Hematopoietic multipotent progenitor cell treated with erythropoietin and hydrocortisone succinate and interleukin-3 and kit ligand, for 17 days (in vitro differentiated cells): ENCODE results near the gene MSANTD7.
"Not testable (repeated sequence)": the region's sequence is repeated elsewhere in the genome, so short reads cannot be mapped to it uniquely, and the experiment has no call there.

ENCODE experiments used
- DNase-seq: peaks from one replicate; pipeline ENCODE4 v3.0.0-alpha.2; 2015; ENCODE audit warnings: low spot score

The MSANTD7 gene

DNA sequence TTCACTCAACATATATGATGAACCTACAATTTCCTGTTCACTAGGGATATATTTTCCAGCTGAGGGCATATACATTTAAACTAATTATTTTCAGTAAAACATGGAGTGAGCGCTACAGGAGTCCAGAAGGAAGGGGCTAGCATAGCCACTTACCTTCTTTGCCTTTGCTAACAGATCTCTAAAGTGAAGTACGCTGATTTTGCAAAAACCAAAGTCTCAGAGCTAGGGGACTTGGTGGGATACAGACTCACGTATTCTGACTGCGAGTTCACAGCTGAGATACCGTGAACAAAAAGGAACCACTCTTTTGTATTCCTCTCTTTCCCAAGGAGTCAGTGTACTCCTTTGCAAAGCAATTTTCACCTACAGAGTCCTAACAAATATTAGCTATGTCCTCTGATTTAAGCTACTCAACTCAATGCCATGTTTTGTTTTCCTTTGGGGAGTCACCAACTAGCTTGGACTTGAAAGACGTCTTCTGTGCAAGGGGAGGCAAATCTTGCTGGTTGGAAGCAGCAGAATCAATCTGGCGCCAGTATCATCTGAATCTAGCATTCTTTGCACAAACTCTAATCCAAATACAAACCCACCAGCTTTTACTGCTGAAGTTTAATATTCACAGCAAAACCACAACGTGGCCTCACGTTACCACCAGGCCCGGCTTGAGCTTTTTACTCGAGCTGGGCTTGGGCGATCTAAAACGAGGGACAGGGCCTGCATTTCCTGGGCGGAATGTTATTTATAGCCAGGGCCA is 926 bp upstream of the MSANTD7 start:
- DNase-seq: no peak

DNA sequence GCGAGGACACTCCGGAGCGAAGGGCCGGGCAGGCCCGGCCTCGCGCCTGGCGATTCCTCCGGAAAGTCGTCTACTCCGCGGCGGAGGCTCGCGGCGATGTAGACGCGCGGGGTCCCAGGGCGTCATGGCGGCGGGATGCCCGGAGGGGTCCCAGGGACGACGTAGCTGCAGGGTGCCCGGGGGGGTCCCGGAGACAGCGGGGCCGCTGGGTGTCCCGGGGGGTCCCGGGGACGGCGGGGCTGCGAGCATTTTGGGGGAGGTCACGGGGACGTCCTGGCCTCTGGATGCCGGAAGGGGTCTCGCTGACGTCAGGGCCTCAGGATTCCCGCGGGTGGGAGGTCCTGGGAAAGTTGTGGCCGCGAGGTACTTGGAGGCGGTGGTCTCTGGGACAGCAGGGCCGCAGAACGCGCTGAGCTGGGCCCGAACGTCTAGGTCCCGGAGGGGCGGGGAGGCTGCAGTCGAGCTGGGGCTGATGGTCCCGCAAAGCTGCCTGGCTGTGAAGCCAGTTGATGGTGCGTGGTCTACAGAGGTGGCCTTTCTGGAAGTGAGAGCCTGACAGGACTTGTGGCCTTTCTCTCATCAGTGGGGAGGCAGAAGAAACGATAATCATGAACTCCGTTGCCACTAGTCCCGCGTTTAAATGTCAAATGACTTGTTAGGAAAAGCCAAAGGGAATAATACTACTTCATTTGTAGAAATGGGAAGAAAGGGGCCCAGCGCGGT is 637 bp downstream of the MSANTD7 start:
- peak; percentile 23 for DNase-seq

DNA sequence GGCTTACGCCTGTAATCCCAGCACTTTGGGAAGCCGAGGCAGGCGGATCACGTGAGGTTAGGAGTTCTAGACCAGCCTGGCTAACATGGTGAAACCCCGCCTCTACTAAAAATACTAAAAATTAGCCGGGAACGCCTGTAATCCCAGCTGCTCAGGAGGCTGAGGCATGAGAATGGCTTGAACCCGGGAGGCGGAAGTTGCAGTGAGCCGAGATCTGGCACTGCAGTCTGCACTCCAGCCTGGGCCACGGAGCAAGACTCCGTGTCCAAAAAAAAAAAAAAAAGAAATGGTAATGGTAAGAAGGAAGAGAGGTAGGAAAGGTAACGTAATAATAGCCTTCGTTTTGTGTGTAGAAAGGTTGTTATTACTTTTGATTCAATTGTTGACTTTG is 1.2 kb downstream of the MSANTD7 start:
- no peak for DNase-seq

DNA sequence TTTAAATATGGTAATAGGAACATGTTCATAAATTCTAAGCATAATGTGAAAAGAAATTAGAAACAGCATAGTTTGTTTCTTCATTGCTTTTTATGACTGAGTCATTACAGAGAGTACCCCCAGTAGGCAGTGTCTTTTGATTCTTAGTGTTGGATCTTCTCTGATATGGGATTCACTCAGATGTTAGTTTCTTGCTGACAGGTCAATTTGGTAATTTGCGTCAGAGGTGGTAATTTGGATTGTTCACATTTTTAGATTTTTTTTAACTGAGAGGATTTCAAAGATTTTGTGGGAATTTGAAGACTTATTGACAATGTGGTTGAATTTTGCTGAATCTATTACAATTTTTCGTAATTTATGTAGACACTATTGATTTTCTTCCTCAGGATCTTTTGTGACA is 2.1 kb downstream of the MSANTD7 start:
- no peak for DNase-seq

DNA sequence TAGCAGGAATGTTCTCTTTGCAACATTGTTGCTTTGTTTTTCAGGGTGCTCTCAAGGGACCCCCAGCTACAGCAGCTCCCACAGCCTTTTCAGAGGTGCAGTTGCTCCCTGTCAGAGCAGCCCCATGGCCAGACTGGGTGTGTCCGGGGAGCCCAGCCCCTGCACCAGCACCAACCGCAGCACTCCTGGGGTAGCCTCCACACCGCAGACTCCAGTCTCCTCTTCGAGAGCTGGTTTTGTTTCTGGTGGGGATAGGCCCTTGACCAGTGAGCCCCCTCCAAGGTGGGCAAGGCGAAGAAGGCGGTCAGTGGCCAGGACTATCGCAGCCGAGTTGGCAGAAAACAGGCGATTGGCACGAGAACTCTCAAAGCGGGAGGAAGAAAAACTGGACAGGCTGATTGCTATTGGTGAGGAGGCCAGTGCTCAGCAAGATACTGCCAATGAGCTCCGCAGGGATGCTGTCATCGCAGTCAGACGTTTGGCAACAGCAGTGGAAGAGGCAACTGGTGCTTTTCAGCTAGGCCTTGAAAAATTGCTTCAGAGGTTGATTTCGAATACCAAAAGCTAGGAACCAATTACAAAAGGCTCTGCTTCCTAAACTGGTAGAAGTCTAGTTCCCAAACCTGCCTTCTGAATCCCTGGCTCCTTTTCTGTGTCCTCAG is 5.4 kb downstream of the MSANTD7 start:
- no peak for DNase-seq

DNA sequence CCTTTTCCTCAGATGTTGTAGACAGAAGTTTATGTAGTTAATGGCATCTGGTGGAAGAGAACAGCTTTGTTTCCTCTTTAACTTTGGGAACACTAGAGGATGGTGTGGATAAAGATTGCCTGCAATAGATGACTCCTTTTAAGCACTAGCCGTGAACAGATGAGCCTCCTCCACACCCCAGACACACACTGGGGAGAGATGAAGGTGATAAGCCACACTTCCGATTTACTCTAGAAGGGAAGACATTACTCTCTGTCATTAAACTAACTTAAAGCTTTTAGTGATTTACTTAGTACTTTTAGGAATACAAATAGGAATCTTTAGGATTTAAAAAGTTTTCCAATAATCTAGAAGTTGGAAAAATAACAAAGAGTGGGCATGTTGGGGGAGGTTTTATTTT is 6.8 kb downstream of the MSANTD7 start:
- no peak for DNase-seq

DNA sequence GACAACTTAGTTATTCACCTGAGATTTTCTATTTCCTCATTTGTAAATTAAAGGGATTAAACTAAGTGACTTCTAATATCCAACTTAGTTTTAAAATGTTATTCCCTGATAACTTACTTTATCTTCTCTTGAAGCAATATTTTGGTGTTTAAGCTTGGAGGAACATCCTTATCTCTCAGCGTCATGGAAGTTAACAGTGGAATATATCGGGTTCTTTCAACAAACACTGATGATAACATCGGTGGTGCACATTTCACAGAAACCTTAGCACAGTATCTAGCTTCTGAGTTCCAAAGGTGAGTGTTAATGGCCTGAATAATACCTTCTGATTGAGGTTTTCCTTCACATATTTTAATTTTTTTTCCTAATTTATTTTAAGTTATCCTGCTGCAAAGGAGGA is 14.1 kb downstream of the MSANTD7 start:
- no peak for DNase-seq

DNA sequence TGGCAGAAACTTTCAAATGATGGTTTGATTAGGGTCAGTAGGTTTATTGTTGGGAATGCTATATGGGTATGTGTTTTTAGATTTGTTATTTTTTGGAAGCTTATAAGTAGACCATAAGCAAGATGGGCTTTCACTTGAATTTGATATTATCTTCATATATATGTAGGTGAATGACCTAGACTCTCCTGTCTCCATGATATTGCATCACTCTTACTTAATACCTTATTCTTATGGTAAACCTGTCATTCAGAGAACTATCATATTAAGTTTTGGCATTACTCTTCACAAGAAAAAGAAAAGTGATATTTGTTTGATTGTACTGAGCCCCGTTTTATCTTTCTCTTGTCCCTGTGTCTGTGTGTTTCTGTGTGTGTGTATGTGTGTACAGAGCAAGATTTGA is 17.3 kb downstream of the MSANTD7 start:
- no peak for DNase-seq

DNA sequence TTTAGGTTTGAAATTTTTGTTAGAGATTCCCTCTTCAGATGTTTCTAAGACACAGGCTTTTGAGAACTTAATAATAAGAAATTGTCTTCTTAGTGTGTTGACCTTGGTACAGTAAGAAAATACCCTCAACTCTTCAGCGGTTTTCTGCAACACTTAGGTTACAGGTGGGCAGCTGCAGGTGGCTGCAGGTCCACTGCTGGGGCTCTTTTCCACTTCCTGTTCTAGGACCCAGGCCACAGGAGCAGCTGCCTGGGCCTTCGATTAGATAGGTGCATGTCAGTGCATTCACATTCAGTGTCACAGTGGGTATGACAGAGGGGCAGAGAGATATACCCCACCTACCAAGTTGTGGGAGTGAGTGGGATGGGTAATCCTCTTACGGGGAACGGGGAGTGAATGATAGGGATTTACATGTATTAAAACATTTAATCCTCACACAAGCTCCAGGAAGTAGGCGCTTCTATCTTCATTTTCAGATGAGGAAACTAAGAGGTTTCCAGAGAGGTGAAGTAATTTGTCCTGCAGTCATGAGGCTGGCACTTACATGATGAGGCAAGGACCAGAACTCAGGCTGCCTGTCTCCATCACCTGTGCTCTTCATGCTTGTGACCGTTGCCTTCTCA is 20.3 kb downstream of the MSANTD7 start:
- DNase-seq: no peak

DNA sequence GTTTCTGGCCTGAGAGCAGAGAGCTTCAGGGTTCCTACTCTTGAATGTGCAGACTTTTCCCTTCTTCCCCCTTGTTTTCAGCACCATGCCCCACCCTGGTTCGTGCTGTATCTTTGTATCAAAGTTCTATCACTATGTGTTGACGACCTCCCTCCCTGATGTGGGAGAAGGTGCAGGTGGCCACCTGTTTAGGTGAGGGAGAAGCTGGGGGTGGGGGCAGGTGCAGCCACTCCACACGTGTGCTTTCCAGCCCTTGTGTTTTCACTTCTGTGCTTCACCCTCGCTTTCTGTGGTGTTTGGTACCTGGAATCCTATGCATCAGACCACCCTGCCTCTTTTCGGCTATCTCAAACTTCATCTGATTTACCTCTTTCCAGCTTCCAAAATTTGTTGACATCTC is 20.9 kb downstream of the MSANTD7 start:
- DNase-seq: no peak

DNA sequence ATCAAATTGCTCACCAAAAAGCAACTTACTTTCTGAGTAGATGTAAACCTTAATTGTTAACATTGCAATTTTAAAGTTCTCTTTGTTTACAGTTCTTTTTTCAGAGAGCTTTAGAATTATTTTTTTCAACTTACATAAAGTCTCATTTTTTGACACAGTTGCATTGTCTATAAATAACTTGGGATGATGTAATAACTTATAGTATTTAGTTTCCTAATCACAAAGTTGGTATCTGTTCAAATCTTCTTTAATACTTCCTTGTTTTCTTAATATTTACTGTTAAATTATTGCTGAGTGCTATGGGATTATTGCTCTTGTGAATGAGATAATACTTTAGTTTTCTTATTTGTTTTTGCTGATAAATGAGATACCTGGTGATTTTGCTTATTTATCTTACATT is 21.7 kb downstream of the MSANTD7 start:
- no peak for DNase-seq

DNA sequence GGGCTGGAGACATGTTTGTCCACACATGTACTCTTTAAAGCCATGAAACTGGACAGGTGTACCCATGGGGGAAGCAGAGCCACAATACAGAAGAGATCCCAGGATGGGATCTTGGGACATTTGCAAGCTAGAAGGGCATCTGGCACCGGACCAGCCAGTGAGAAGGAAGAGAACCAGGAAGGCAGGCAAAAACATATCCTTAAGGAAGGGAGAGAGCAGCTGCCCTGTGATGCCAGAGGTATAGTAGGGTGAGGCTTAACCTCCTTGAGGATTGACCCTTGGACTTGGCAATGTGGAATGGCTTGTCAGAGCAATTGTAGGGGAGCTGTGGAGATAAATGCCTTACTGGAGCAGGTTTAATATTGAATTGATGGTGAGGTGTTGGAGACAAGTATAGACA is 22.7 kb downstream of the MSANTD7 start:
- no peak for DNase-seq

DNA sequence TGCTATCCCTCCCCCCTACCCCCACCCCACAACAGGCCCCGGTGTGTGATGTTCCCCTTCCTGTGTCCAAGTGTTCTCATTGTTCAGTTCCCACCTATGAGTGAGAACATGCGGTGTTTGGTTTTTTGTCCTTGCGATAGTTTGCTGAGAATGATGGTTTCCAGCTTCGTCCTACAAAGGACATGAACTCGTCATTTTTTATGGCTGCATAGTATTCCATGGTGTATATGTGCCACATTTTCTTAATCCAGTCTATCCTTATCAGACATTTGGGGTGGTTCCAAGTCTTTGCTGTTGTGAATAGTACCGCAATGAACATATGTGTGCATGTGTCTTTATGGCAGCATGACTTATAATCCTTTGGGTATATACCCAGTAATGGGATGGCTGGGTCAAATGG is 26.4 kb downstream of the MSANTD7 start:
- DNase-seq: not testable (repeated sequence)

DNA sequence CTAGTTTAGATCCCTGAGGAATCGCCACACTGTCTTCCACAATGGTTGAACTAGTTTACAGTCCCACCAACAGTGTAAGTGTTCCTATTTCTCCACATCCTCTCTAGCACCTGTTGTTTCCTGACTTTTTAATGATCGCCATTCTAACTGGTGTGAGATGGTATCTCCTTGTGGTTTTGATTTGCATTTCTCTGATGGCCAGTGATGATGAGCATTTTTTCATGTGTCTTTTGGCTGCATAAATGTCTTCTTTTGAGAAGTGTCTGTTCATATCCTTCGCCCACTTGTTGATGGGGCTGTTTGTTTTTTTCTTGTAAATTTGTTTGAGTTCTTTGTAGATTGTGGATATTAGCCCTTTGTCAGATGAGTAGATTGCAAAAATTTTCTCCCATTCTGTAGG is 26.8 kb downstream of the MSANTD7 start:
- not testable (repeated sequence) for DNase-seq

DNA sequence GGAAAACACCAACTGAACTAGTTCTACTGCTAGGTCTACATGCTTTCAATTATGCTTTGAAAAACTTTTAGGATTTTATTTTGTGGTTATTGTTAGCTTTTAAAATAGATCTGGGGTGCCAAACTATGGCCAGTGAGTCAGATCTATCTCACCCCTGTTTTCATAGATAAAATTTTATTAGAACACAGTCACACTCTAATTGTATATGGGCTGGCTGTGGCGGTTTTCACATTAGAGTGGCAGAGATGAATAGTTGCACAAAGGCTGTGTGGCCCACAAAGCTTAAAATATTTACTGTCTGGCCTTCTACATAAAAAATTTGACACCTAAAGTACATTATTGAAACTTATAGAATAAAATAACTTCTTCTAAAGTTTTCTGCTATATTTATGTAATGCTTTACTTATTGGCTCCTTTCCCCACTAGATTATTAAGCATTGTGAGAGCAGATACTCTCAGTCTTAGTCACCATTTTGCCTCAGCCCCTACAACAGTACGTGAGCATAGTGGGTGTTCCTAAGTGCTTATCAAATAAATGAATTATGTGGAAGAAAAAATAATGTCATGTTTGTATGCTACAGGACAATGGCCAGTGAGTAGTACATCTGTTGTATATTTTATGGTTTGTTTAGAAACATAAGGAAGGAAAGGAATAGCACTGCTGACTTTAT is 35.1 kb downstream of the MSANTD7 start:
- no peak for DNase-seq

DNA sequence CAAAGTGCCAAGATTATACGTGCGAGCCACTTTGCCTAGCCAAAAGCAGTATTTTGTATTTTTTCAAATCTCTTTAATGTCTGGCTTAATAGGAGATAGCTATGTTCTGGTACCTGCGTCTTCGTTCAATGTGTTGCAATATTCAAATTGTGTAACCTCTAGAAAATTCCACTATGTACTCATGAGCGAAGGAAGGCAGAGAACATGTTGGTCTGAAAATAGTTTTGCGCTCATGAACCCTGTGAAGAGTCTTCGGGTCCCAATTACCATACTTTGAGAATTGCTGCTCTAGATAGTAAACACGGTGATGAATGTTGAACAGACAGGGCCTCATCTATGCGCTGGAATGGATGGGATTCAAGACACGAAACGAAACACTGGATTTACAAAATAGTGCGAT is 37.8 kb downstream of the MSANTD7 start:
- no peak for DNase-seq

DNA sequence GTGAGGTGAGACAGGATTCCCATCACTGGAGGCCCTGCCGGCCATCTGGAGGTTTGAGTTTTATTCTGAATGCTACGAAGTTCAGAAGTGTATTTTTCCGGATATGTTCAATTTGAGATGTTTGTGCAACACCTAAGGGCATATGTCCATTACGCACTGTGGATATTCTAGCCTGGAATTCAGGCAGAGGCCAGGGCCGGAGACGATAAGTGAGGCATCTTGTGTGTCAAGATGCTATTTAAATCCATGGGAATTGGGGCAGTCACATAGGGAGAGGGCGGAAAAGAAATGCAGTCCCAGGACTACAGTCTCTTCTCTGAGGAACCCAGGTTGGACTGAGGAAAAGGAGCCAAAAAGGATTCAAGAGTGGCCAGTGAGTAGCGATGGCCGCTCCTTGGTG is 38.7 kb downstream of the MSANTD7 start:
- DNase-seq: no peak

DNA sequence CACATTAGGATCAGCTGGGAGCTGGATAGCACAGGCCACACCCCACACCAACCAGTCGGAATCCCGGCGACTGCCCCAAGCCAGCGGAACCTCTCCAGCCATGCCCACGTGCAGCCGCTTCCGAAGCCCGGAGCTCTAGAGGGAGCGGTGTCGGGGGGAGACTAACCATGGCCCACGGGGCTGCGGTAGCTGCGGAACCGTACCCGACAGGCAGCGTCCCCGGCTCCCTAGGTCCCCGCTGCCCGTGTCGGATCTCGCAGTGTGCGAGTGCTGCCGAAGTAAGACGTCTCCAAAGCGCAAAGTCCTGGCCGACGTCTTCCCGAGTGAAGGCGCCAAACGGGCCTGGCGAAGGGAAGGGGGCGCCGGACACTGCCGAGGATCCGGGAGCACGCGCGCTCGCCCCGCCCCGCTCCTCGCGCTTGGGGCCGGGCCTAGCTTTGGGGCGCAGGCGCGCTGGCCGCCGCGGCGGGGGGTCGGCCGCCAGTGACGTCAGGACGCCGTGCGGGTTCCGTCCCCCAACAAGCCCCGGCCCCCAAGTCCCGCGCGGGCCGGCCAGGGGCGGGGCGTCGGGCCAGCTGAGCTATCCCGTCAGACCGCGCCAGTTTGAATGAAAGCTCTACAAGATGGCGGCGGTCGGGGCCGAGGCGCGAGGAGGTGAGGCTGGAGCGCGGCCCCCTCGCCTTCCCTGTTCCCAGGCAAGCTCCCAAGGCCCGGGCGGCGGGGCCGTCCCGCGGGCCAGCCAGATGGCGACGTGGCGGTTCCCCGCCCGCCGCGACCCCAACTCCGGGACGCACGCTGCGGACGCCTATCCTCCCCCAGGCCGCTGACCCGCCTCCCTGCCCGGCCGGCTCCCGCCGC is 40.4 kb downstream of the MSANTD7 start, which contains the start of gene SUV39H2:
SUV39H2 (plus strand) TSS at position 601 of the 858 bp plus-strand sequence; CDS start at position 624, 23 bp downstream.
- peak; percentile 83 for DNase-seq

DNA sequence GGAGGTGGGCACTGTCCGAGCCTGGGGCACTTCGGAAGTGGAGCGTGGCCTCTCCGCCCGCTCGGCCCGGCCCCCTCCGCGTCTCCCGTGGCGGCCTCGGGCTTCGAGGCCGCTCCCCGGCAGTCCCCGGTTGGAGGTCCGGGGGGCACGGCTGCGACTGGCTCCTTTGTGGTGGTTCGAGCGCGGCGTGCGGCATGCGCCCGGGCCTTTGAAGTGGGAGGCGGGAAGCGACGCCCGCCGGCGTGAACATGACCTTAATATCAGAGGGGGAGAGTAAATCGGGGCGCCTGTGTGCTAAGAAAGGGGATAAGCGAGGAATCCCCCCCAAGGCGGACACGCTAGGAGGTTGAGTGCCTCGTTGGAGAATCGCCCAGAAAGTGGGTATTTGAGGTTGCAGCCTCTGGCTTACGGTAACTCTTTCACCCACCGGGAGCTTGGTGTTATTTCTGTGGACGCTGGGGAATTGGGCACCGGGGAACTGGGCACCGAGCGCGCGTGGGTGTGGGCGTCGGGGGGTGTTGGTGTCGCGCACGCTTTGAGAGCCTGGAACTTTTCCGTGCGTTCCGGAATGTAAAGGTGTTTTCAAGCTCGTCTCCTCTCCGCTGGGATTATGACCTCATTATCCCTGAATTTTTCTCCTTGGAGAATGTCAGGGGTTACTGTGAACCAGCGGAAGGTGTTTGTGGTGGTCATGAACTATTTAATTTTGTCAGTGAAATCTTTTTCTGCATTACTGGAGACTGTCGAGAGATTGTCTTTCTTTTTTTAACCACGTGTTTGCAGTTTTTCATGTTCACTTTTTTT is 41.2 kb downstream of the MSANTD7 start:
- DNase-seq: no peak

DNA sequence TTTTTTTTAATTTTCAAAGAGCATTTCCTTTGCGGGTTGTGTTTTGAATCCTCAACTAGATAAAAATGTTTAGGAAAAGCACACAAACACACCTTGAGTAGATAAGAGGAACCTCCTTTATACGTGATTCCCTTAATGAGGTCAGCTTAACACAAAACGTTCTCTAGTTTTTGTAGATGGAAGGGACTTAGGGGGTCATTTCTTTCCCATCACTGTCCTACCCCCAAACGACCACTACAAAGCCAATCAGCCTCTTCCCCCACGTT is 41.8 kb downstream of the MSANTD7 start:
- no peak for DNase-seq

DNA sequence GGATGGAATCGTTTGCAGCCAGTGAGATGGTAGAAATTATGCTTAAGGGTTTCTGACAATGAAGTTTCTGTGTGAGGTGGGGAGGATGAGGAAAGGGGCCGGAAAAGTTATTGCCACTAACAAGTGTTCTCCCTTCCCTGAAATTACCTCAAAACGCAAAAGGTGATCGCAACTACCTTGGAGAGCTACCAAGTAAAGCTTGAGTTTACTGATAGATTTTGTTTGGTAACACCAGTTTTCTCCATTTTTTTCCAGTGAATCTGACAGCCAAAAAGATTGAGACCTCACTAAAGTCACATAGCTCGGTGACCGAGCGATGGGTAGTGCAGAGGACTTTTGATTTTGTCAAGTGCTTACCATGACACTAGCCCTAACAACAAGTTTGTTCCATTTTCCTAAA is 42.1 kb downstream of the MSANTD7 start:
- no peak for DNase-seq
